K562 (cell line): ENCODE measurements around the gene NFAM1. TPM values are rescaled to one million over a fixed set of nuclear protein-coding genes. Genes with fewer than 3 reads are reported as not detected.

Experiments used
- BHLHE40 ChIP-seq: IDR thresholded peaks from 2 replicates; pipeline ENCODE4 v1.6.1; 2011; ENCODE audit warnings: low read length, improper control_type of control experiment
- DIDO1 ChIP-seq: fragments of 450-650 bp; IDR thresholded peaks from 2 replicates; pipeline ENCODE4 v1.6.1; 2016; ENCODE audit warnings: low read depth, missing biosample characterization, missing genetic modification characterization
- DMBX1 ChIP-seq: fragments of 250-450 bp; sonication (Bioruptor Pico); IDR thresholded peaks from 2 replicates; pipeline ENCODE4 v1.8.0; 2022; ENCODE audit warnings: inconsistent platforms, mild to moderate bottlenecking, moderate library complexity, borderline replicate concordance
- GTF2F1 ChIP-seq: IDR thresholded peaks from 2 replicates; pipeline ENCODE4 v1.6.1; 2011; ENCODE audit warnings: low read depth, low read length, improper control_type of control experiment
- HMBOX1 ChIP-seq: sonication (generic); IDR thresholded peaks from 2 replicates; pipeline ENCODE4 v1.6.1; 2016
- KDM5B ChIP-seq: fragments of 200-600 bp; sonication (generic); IDR thresholded peaks from 2 replicates; pipeline ENCODE4 v1.6.1; 2012; ENCODE audit warnings: low read depth, mild to moderate bottlenecking, moderate library complexity, low read length, control low read depth, inconsistent platforms; ENCODE audit not compliant: insufficient replicate concordance
- MGA ChIP-seq: fragments of 450-650 bp; IDR thresholded peaks from 2 replicates; pipeline ENCODE4 v1.6.1; 2016; ENCODE audit warnings: mild to moderate bottlenecking, moderate library complexity
- NR2F6 ChIP-seq: fragments of 450-650 bp; formaldehyde crosslinking; IDR thresholded peaks from 2 replicates; pipeline ENCODE4 v1.4.0; 2020; ENCODE audit warnings: mild to moderate bottlenecking
- PCBP2 ChIP-seq: fragments of 200-400 bp; formaldehyde crosslinking; IDR thresholded peaks from 2 replicates; pipeline ENCODE4 v1.6.1; 2018; ENCODE audit warnings: low read length, low read depth, mild to moderate bottlenecking, moderate library complexity; ENCODE audit not compliant: poor library complexity, severe bottlenecking
- SAP30 ChIP-seq: fragments of 200-600 bp; sonication (generic); IDR thresholded peaks from 2 replicates; pipeline ENCODE4 v1.6.1; 2012; ENCODE audit warnings: borderline replicate concordance, low read depth, mild to moderate bottlenecking, moderate library complexity, low read length, control low read depth, inconsistent platforms; ENCODE audit not compliant: insufficient read depth, poor library complexity, severe bottlenecking
- ZNF174 ChIP-seq: fragments of 250-450 bp; sonication (Bioruptor Pico); IDR thresholded peaks from 2 replicates; pipeline ENCODE4 v1.4.0; 2020; ENCODE audit warnings: mild to moderate bottlenecking
- ZNF740 ChIP-seq, 3 experiments: fragments of 200-800 bp in 1 of 3; sonication (Bioruptor generic) in 1 of 3; sonication (generic) in 1 of 3; formaldehyde crosslinking in 1 of 3; IDR thresholded peaks; 2 replicates each; pipeline versions ENCODE4 v1.6.1 to v1.8.0; 2016 to 2022; ENCODE audit warnings: mild to moderate bottlenecking in 2 of 3, missing compliant biosample characterization in 2 of 3, missing genetic modification characterization in 2 of 3, missing genetic modification reagents in 1 of 3
- ZNF76 ChIP-seq: fragments of 250-450 bp; sonication (Bioruptor Pico); IDR thresholded peaks from 2 replicates; pipeline ENCODE4 v1.4.0; 2020; ENCODE audit warnings: mild to moderate bottlenecking, moderate library complexity, borderline replicate concordance
- polyA plus RNA-seq, 8 experiments: library from polyadenylated mRNA; depleted of rRNA in 4 of 8; stranded (reverse) in 5 of 8; unstranded in 3 of 8; fragments of >200 nt; fragmentation: Nextera tagmentation in 2 of 8; fragmentation: Illumina TruSeq in 1 of 8; extraction: Ambion mirVana in 2 of 8; extraction: Trizol in 1 of 8; gene quantifications; 2 replicates each; pipeline versions ENCODE4 v1.2.1 to v1.2.3, GENCODE V29; 2011 to 2014; ENCODE audit warnings: inconsistent platforms in 1 of 8, missing spikeins in 1 of 8
- total RNA-seq, 7 experiments: library from RNA; depleted of rRNA in 6 of 7; stranded (reverse); fragments of >200 nt in 6 of 7; fragmentation: Illumina TruSeq in 2 of 7; extraction: Trizol in 2 of 7; gene quantifications; 2 replicates each; pipeline versions ENCODE4 v1.2.1 to v1.2.3, GENCODE V29; 2011 to 2021; ENCODE audit warnings: low replicate concordance in 1 of 7

NFAM1 gene
- total and polyA plus RNA-seq, 9 of the 15 experiments (the other 6 are each of a cell fraction or from before 2014, with no cell fraction given): 0.01 to 0.18 (median 0.03) TPM; not detected in 5

GRCh38 chr22:42462016-42462415 is 29.8 kb upstream of the NFAM1 start (continued):
- TF ChIP-seq MGA (no peak), PCBP2 (no peak), ZNF174 (no peak), DIDO1 (tag) (no peak), NR2F6 (no peak), DMBX1 (CRISPR knock-in tag) (peak; percentile 80), ZNF740 (CRISPR knock-in tag; IDR thresholded peaks at IDR 0.05) (no peak), ZNF740 (tag; IDR thresholded peaks at IDR 0.05) (no peak), GTF2F1 (no peak), ZNF76 (CRISPR knock-in tag) (no peak), BHLHE40 (no peak), KDM5B (no peak), HMBOX1 (no peak), SAP30 (no peak)
